Liver (tissue), 9 donors: ENCODE results near the gene MAN2A1. TPM values are rescaled to one million over a fixed set of nuclear protein-coding genes. Genes with fewer than 3 reads are reported as not detected.

Source experiments
- DNase-seq: peaks from one replicate; pipeline ENCODE4 v3.0.0-alpha.2; 2017; ENCODE audit warnings: low spot score
- H3K27ac ChIP-seq, 2 donors: one replicate each; pipeline ENCODE4 v1.7.0; 2013; ENCODE audit warnings: inconsistent platforms in 2 of 2, low read length in 2 of 2, control low read depth in 1 of 2, low read depth in 1 of 2, mild to moderate bottlenecking in 1 of 2
- H3K27me3 ChIP-seq, 4 donors: one replicate each; pipeline versions ENCODE4 v1.6.1 to v1.7.0; 2013; ENCODE audit warnings: low read length in 3 of 4, inconsistent platforms in 1 of 4, mild to moderate bottlenecking in 1 of 4, moderate library complexity in 1 of 4; ENCODE audit not compliant: control insufficient read depth in 4 of 4, insufficient read depth in 4 of 4
- H3K36me3 ChIP-seq, 4 donors: one replicate each; pipeline versions ENCODE4 v1.6.1 to v1.7.0; 2013; ENCODE audit warnings: low read length in 3 of 4, mild to moderate bottlenecking in 3 of 4, low read depth in 1 of 4, moderate library complexity in 1 of 4; ENCODE audit not compliant: control insufficient read depth in 4 of 4, insufficient read depth in 3 of 4
- H3K4me1 ChIP-seq, 4 donors: one replicate each; pipeline versions ENCODE4 v1.6.1 to v1.7.0; 2013; ENCODE audit warnings: low read length in 3 of 4, mild to moderate bottlenecking in 3 of 4, moderate library complexity in 1 of 4; ENCODE audit not compliant: control insufficient read depth in 4 of 4, insufficient read depth in 4 of 4
- H3K4me3 ChIP-seq, 3 donors: one replicate each; pipeline versions ENCODE4 v1.6.1 to v1.7.0; 2013; ENCODE audit warnings: low read length in 3 of 3, control low read depth in 1 of 3, low read depth in 1 of 3, mild to moderate bottlenecking in 1 of 3
- H3K9ac ChIP-seq, 2 donors: one replicate each; pipeline ENCODE4 v1.7.0; 2013; ENCODE audit warnings: low read length in 2 of 2, mild to moderate bottlenecking in 2 of 2, moderate library complexity in 2 of 2, control low read depth in 1 of 2, low read depth in 1 of 2
- H3K9me3 ChIP-seq, 4 donors: one replicate each; pipeline versions ENCODE4 v1.6.1 to v1.7.0; 2013; ENCODE audit warnings: low read length in 3 of 4; ENCODE audit not compliant: control insufficient read depth in 4 of 4
- CTCF ChIP-seq: fragments of 150-350 bp; IDR thresholded peaks from 2 replicates; pipeline ENCODE4 v1.5.1; 2017; ENCODE audit warnings: improper control_type of control experiment, low read depth, low read length; ENCODE audit not compliant: missing input control
- EGR1 ChIP-seq, 2 donors: IDR thresholded peaks; 2 replicates each; pipeline ENCODE4 v1.6.1; 2016 to 2018; ENCODE audit warnings: antibody characterized with exemption in 2 of 2, low read depth in 2 of 2
- FOXA1 ChIP-seq: IDR thresholded peaks from 2 replicates; pipeline ENCODE4 v1.6.1; 2016; ENCODE audit warnings: antibody characterized with exemption
- FOXA2 ChIP-seq: IDR thresholded peaks from 2 replicates; pipeline ENCODE4 v1.6.1; 2016; ENCODE audit warnings: antibody characterized with exemption
- GABPA ChIP-seq, 2 donors: IDR thresholded peaks in 1 of 2; conservative IDR thresholded peaks in 1 of 2; 2 replicates each; pipeline ENCODE4 v1.6.1; 2016; ENCODE audit warnings: antibody characterized with exemption in 2 of 2, mild to moderate bottlenecking in 1 of 2, moderate library complexity in 1 of 2
- HNF4A ChIP-seq, 2 donors: conservative IDR thresholded peaks; 2 replicates each; pipeline ENCODE4 v1.6.1; 2016; ENCODE audit warnings: antibody characterized with exemption in 2 of 2, mild to moderate bottlenecking in 2 of 2
- HNF4G ChIP-seq: IDR thresholded peaks from 2 replicates; pipeline ENCODE4 v1.6.1; 2016; ENCODE audit warnings: antibody characterized with exemption
- JUND ChIP-seq, 2 donors: IDR thresholded peaks; 2 replicates each; pipeline ENCODE4 v1.6.1; 2016; ENCODE audit warnings: antibody characterized with exemption in 2 of 2
- NR2F2 ChIP-seq: IDR thresholded peaks from 2 replicates; pipeline ENCODE4 v1.6.1; 2016; ENCODE audit warnings: antibody characterized with exemption
- RXRA ChIP-seq, 2 donors: IDR thresholded peaks; 2 replicates each; pipeline ENCODE4 v1.6.1; 2017 to 2018; ENCODE audit warnings: antibody characterized with exemption in 2 of 2, mild to moderate bottlenecking in 1 of 2
- SP1 ChIP-seq: IDR thresholded peaks from 2 replicates; pipeline ENCODE4 v1.6.1; 2018; ENCODE audit warnings: antibody characterized with exemption, mild to moderate bottlenecking
- TAF1 ChIP-seq: conservative IDR thresholded peaks from 2 replicates; pipeline ENCODE4 v1.6.1; 2016; ENCODE audit warnings: antibody characterized with exemption, mild to moderate bottlenecking
- YY1 ChIP-seq: IDR thresholded peaks from 2 replicates; pipeline ENCODE4 v1.6.1; 2016; ENCODE audit warnings: antibody characterized with exemption, mild to moderate bottlenecking
- WGBS: extraction: QIAGEN DNeasy Blood & Tissue Kit; methylation state at CpG from one replicate; pipeline ENCODE4 v1.1.7; 2013; 5-methylcytosine and 5-hydroxymethylcytosine counted together
- polyA plus RNA-seq, 2 donors: library from polyadenylated mRNA; stranded (reverse) in 1 of 2; unstranded in 1 of 2; fragments of 200-250 nt in 1 of 2; fragments of >200 nt in 1 of 2; fragmentation: Nextera tagmentation in 1 of 2; extraction: Ambion mirVana in 1 of 2; gene quantifications; one replicate each; pipeline versions ENCODE4 v1.2.1 to v1.2.3, GENCODE V29; 2013 to 2015
- total RNA-seq, 2 donors: library from RNA; depleted of rRNA; stranded (reverse); fragments of >200 nt; gene quantifications; one replicate each; pipeline ENCODE4 v1.2.3, GENCODE V29; 2014
- TF ChIP-seq, protein P1 (sequence below): IDR thresholded peaks from 2 replicates; pipeline ENCODE4 v1.6.1; 2016; ENCODE audit warnings: antibody characterized with exemption, mild to moderate bottlenecking
- TF ChIP-seq, protein P2 (sequence below): IDR thresholded peaks from 2 replicates; pipeline ENCODE4 v1.6.1; 2016; ENCODE audit warnings: antibody characterized with exemption
- TF ChIP-seq, protein P3 (sequence below): IDR thresholded peaks from 2 replicates; pipeline ENCODE4 v1.6.1; 2016; ENCODE audit warnings: antibody characterized with exemption
- donor health status: healthy.
- donor health status: healthy.
- donor health status: healthy.
- donor health status: healthy.
- donor health status: healthy.

Gene MAN2A1
- total and polyA plus RNA-seq, 4 donors = 21.4 to 82.8 (median 47.3) TPM

DNA sequence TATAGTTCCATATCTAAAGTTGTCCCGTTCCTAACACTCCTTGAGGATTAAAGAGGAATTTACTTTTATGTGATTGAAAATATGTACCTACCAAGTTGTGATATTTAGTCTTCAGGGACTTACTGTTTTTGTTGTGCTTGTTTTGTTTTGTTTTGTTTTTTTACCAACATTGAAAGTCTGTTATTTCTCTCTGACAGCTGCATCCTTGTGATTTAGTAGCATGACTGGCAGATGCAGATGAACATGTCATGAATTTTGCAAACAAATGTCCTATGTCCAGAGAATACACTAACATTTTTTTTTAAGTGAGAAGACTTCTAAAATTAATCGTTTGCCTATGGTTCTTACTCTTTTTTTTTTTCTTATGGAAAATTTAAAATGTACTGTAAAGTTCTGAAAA, 85.4 kb downstream of the MAN2A1 start:
- no peak overlapping the region for H3K27ac ChIP-seq
- 95% methylated on average over 2 of the region's 2 CpGs for WGBS
- no peak for DNase-seq

DNA sequence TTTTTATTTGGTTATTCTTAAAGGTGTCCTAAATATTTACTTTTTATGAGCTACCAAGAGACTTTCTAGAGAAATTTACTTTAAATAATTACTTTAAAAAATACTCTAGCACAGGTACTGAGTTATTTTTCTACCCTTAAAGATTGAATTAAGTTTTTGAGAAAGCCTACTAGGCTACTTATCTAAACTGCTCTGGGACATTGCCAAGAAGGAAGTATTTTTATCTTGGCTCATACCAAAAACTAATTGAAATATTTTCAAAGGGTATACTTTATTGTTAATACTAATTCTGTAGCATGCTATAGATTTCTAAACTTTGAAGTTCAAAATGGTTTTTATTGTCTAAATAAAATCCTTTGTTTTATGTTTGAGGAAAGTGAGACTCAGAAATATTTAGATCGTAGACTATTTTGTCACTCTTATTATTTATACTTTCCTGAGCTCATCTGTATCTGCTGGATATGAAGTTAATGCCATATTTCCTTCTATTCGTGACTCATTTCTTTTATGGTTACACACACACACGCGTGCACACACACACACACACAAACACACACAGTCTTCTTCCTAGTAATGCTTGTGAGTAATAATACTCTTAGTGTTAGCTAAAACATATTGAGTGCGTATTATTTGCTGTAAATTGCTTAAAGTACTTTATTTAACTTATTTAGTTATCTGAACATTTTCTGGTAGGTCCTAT, 89.5 kb downstream of the MAN2A1 start:
- Histone ChIP-seq H3K9me3 (no peaks in the 10 kb centered on the region), H3K9ac (no peak overlapping the region), H3K36me3 (peaks cover 0 to 11% (median 0%) of the 10 kb centered on the region in 4 donors), H3K4me1 (no peaks in the 10 kb centered on the region), H3K27ac (no peak overlapping the region), H3K27me3 (no peaks in the 10 kb centered on the region), H3K4me3 (no peak overlapping the region)
- TF ChIP-seq SP1 = no peak
- no peak for TF ChIP-seq CTCF
- TF ChIP-seq FOXA1 = no peak
- TF ChIP-seq EGR1 (IDR thresholded peaks at IDR 0.05; ENCODE audit: low read depth in 2 of 2) = no peak
- no peak for TF ChIP-seq GABPA (IDR thresholded peaks at IDR 0.05 in 1 of 2, conservative IDR thresholded peaks at IDR 0.05 in 1 of 2)
- TF ChIP-seq HNF4A (conservative IDR thresholded peaks at IDR 0.05) = no peak
- no peak for TF ChIP-seq JUND (IDR thresholded peaks at IDR 0.05)
- TF ChIP-seq RXRA (IDR thresholded peaks at IDR 0.05) = no peak
- no peak for TF ChIP-seq TAF1
- no peak for TF ChIP-seq FOXA2
- no peak for TF ChIP-seq NR2F2
- no peak for TF ChIP-seq YY1
- no peak for DNase-seq
- 80% methylated on average over 5 of the region's 5 CpGs for WGBS

More for the DNA sequence above, 85.4 kb downstream of the MAN2A1 start:
- Histone ChIP-seq H3K36me3 (peaks cover 0 to 24% (median 12%) of the 10 kb centered on the region in 4 donors), H3K9ac (no peak overlapping the region), H3K4me1 (no peaks in the 10 kb centered on the region), H3K9me3 (no peaks in the 10 kb centered on the region), H3K27me3 (no peaks in the 10 kb centered on the region), H3K4me3 (no peak overlapping the region)
- TF ChIP-seq HNF4G = no peak
- TF ChIP-seq TAF1 = no peak
- TF ChIP-seq FOXA1 = no peak
- no peak for TF ChIP-seq JUND (IDR thresholded peaks at IDR 0.05)

DNA sequence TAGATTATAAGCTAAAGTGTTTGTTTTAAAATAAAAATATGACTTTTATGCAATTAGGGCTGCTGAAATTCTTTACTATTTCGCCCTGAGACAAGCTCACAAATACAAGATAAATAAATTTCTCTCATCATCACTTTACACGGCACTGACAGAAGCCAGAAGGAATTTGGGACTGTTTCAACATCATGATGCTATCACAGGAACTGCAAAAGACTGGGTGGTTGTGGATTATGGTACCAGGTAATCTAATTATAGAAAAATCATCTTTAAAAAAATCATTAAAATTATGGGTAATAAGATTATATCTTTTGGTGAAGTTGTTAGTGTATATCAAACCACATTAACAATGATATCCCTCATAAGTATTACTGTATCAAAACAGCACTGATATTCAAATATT, 95.0 kb downstream of the MAN2A1 start:
- 94% methylated on average over 2 of the region's 2 CpGs for WGBS
- H3K4me3 ChIP-seq = no peak overlapping the region
- H3K27me3 ChIP-seq = no peaks in the 10 kb centered on the region
- H3K27ac ChIP-seq = no peak overlapping the region
- no peak for DNase-seq
- no peak overlapping the region for H3K9ac ChIP-seq
- peaks cover 0 to 13% (median 6%) of the 10 kb centered on the region in 4 donors for H3K36me3 ChIP-seq
- no peaks in the 10 kb centered on the region for H3K4me1 ChIP-seq
- H3K9me3 ChIP-seq = no peaks in the 10 kb centered on the region
- TF ChIP-seq YY1 (no peak), FOXA2 (no peak), GABPA (IDR thresholded peaks at IDR 0.05 in 1 of 2, conservative IDR thresholded peaks at IDR 0.05 in 1 of 2) (no peak), NR2F2 (no peak), TAF1 (no peak), SP1 (no peak), HNF4A (conservative IDR thresholded peaks at IDR 0.05) (no peak), JUND (IDR thresholded peaks at IDR 0.05) (no peak), FOXA1 (no peak), HNF4G (no peak), EGR1 (IDR thresholded peaks at IDR 0.05; ENCODE audit: low read depth in 2 of 2) (no peak), CTCF (no peak)
- TF ChIP-seq, protein P1, sequence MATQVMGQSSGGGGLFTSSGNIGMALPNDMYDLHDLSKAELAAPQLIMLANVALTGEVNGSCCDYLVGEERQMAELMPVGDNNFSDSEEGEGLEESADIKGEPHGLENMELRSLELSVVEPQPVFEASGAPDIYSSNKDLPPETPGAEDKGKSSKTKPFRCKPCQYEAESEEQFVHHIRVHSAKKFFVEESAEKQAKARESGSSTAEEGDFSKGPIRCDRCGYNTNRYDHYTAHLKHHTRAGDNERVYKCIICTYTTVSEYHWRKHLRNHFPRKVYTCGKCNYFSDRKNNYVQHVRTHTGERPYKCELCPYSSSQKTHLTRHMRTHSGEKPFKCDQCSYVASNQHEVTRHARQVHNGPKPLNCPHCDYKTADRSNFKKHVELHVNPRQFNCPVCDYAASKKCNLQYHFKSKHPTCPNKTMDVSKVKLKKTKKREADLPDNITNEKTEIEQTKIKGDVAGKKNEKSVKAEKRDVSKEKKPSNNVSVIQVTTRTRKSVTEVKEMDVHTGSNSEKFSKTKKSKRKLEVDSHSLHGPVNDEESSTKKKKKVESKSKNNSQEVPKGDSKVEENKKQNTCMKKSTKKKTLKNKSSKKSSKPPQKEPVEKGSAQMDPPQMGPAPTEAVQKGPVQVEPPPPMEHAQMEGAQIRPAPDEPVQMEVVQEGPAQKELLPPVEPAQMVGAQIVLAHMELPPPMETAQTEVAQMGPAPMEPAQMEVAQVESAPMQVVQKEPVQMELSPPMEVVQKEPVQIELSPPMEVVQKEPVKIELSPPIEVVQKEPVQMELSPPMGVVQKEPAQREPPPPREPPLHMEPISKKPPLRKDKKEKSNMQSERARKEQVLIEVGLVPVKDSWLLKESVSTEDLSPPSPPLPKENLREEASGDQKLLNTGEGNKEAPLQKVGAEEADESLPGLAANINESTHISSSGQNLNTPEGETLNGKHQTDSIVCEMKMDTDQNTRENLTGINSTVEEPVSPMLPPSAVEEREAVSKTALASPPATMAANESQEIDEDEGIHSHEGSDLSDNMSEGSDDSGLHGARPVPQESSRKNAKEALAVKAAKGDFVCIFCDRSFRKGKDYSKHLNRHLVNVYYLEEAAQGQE = no peak
- TF ChIP-seq, protein P2, sequence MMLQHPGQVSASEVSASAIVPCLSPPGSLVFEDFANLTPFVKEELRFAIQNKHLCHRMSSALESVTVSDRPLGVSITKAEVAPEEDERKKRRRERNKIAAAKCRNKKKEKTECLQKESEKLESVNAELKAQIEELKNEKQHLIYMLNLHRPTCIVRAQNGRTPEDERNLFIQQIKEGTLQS = no peak
- TF ChIP-seq, protein P3, sequence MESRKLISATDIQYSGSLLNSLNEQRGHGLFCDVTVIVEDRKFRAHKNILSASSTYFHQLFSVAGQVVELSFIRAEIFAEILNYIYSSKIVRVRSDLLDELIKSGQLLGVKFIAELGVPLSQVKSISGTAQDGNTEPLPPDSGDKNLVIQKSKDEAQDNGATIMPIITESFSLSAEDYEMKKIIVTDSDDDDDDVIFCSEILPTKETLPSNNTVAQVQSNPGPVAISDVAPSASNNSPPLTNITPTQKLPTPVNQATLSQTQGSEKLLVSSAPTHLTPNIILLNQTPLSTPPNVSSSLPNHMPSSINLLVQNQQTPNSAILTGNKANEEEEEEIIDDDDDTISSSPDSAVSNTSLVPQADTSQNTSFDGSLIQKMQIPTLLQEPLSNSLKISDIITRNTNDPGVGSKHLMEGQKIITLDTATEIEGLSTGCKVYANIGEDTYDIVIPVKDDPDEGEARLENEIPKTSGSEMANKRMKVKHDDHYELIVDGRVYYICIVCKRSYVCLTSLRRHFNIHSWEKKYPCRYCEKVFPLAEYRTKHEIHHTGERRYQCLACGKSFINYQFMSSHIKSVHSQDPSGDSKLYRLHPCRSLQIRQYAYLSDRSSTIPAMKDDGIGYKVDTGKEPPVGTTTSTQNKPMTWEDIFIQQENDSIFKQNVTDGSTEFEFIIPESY = no peak
